Measurements from ENCODE around the gene MAN1C1.

GRCh38 chr1:25715888-25716287 is 99.3 kb downstream of the MAN1C1 start:
- TF ChIP-seq CTCF (IDR thresholded peaks at IDR 0.05 in 2 of 3, conservative IDR thresholded peaks at IDR 0.05 in 1 of 3; ENCODE audit: control insufficient read depth in 2 of 3, extremely low read depth in 1 of 3, insufficient read depth in 1 of 3, low read depth in 3 of 3, low read length in 3 of 3) (no peak), NRF1 (conservative IDR thresholded peaks at IDR 0.05; ENCODE audit: low read depth, low read length) (no peak), ZNF274 (IDR thresholded peaks at IDR 0.05; ENCODE audit: insufficient read depth, insufficient read length) (no peak), SIN3A (IDR thresholded peaks at IDR 0.05; ENCODE audit: low read depth, low read length) (no peak)

Measured in GM12878 (cell line).